Endothelial cell of umbilical vein (primary cell): ENCODE measurements around the gene ZDHHC14.

Source experiments
- TF ChIP-seq, protein P1 (sequence below): IDR thresholded peaks from 2 replicates; pipeline ENCODE4 v1.6.1; 2011; ENCODE audit not compliant: insufficient read depth, insufficient read length
- TF ChIP-seq, protein P2 (sequence below), 2 donors: IDR thresholded peaks; 1 replicate in 1 of 2; 2 replicates in 1 of 2; pipeline ENCODE4 v1.5.1; 2011; ENCODE audit warnings: low read length in 2 of 2, mild to moderate bottlenecking in 2 of 2, moderate library complexity in 2 of 2, control low read depth in 1 of 2, inconsistent platforms in 1 of 2, low read depth in 1 of 2; ENCODE audit not compliant: insufficient read depth in 1 of 2; ENCODE audit errors: extremely low read depth in 1 of 2

DNA sequence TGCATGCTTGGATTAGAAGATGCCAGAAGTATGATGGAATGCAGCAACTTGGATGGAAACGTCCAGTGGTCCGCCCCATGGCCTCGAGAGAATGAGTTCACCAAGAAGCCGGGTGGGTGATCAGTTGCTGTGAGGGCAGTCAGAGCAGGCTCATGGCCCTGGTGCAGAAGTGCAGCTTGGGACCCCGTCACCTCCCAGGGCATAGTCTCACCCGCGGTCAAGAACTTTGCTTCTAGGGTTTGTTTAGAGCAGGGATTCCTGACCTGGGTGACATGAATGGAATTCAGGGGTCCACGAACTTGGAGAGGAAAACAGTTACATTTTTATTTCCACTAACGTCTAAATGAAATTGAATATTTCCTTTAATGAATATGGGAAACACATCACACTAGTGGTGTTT is 225.5 kb downstream of the ZDHHC14 start:
- TF ChIP-seq, protein P1, sequence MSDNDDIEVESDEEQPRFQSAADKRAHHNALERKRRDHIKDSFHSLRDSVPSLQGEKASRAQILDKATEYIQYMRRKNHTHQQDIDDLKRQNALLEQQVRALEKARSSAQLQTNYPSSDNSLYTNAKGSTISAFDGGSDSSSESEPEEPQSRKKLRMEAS = no peak
- TF ChIP-seq, protein P2, sequence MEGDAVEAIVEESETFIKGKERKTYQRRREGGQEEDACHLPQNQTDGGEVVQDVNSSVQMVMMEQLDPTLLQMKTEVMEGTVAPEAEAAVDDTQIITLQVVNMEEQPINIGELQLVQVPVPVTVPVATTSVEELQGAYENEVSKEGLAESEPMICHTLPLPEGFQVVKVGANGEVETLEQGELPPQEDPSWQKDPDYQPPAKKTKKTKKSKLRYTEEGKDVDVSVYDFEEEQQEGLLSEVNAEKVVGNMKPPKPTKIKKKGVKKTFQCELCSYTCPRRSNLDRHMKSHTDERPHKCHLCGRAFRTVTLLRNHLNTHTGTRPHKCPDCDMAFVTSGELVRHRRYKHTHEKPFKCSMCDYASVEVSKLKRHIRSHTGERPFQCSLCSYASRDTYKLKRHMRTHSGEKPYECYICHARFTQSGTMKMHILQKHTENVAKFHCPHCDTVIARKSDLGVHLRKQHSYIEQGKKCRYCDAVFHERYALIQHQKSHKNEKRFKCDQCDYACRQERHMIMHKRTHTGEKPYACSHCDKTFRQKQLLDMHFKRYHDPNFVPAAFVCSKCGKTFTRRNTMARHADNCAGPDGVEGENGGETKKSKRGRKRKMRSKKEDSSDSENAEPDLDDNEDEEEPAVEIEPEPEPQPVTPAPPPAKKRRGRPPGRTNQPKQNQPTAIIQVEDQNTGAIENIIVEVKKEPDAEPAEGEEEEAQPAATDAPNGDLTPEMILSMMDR (IDR thresholded peaks at IDR 0.05; ENCODE audit: extremely low read depth in 1 of 2, insufficient read depth in 1 of 2, low read depth in 1 of 2, low read length in 2 of 2) = no peak
